ENCODE measurements around the gene RFTN1.

The RFTN1 gene

GRCh38 chr3:16386561-16386960 lies 126.9 kb downstream of the RFTN1 start:
- in situ Hi-C loops (cut with MboI; ENCODE audit: low sequenced_read_pairs) = no loop called here

- in situ Hi-C loops (cut with MboI; ENCODE audit: low sequenced_read_pairs) = no loop called here
Observed at GRCh38 chr3:16385151-16385550, 128.3 kb downstream of the RFTN1 start.

GRCh38 chr3:16383864-16384263 lies 129.6 kb downstream of the RFTN1 start:
- in situ Hi-C loops (cut with MboI; ENCODE audit: low sequenced_read_pairs) = no loop called here

- in situ Hi-C loops (cut with MboI; ENCODE audit: low sequenced_read_pairs) = no loop called here
Observed at GRCh38 chr3:16382845-16383244, 130.7 kb downstream of the RFTN1 start.

- in situ Hi-C loops (cut with MboI; ENCODE audit: low sequenced_read_pairs) = no loop called here
Observed at GRCh38 chr3:16381426-16381825, 132.1 kb downstream of the RFTN1 start.

- in situ Hi-C loops (cut with MboI; ENCODE audit: low sequenced_read_pairs) = no loop called here
Observed at GRCh38 chr3:16380421-16380820, 133.1 kb downstream of the RFTN1 start.

GRCh38 chr3:16379838-16380237 lies 133.7 kb downstream of the RFTN1 start:
- in situ Hi-C loops (cut with MboI; ENCODE audit: low sequenced_read_pairs) = no loop called here

GRCh38 chr3:16378920-16379319 lies 134.6 kb downstream of the RFTN1 start:
- in situ Hi-C loops (cut with MboI; ENCODE audit: low sequenced_read_pairs) = no loop called here

- in situ Hi-C loops (cut with MboI; ENCODE audit: low sequenced_read_pairs) = no loop called here
Observed at GRCh38 chr3:16378415-16378814, 135.1 kb downstream of the RFTN1 start.

GRCh38 chr3:16377847-16378302 lies 135.6 kb downstream of the RFTN1 start:
- in situ Hi-C loops (cut with MboI; ENCODE audit: low sequenced_read_pairs) = no loop called here

- in situ Hi-C loops (cut with MboI; ENCODE audit: low sequenced_read_pairs) = no loop called here
Observed at GRCh38 chr3:16377196-16377595, 136.3 kb downstream of the RFTN1 start.

GRCh38 chr3:16375891-16376290 lies 137.6 kb downstream of the RFTN1 start:
- in situ Hi-C loops (cut with MboI; ENCODE audit: low sequenced_read_pairs) = no loop called here

GRCh38 chr3:16374935-16375245 lies 138.6 kb downstream of the RFTN1 start:
- in situ Hi-C loops (cut with MboI; ENCODE audit: low sequenced_read_pairs) = no loop called here

- in situ Hi-C loops (cut with MboI; ENCODE audit: low sequenced_read_pairs) = no loop called here
Observed at GRCh38 chr3:16374047-16374934, 139.2 kb downstream of the RFTN1 start.

- in situ Hi-C loops (cut with MboI; ENCODE audit: low sequenced_read_pairs) = no loop called here
Observed at GRCh38 chr3:16373341-16373946, 140.1 kb downstream of the RFTN1 start.

GRCh38 chr3:16372362-16373292 lies 140.9 kb downstream of the RFTN1 start:
- in situ Hi-C loops (cut with MboI; ENCODE audit: low sequenced_read_pairs) = no loop called here

GRCh38 chr3:16370872-16371740 lies 142.4 kb downstream of the RFTN1 start:
- in situ Hi-C loops (cut with MboI; ENCODE audit: low sequenced_read_pairs) = no loop called here

- in situ Hi-C loops (cut with MboI; ENCODE audit: low sequenced_read_pairs) = no loop called here
Observed at GRCh38 chr3:16370503-16370871, 143.0 kb downstream of the RFTN1 start.

GRCh38 chr3:16369885-16370284 lies 143.6 kb downstream of the RFTN1 start:
- in situ Hi-C loops (cut with MboI; ENCODE audit: low sequenced_read_pairs) = no loop called here

- in situ Hi-C loops (cut with MboI; ENCODE audit: low sequenced_read_pairs) = no loop called here
Observed at GRCh38 chr3:16369276-16369675, 144.2 kb downstream of the RFTN1 start.
